SK-N-SH (cell line): ENCODE measurements around the gene ORC1. TPM values are rescaled to one million over a fixed set of nuclear protein-coding genes. Genes with fewer than 3 reads are reported as not detected.

Experiments
- CTCF ChIA-PET: fragments of 300-600, 350-600 bp; formaldehyde crosslinking; extraction: SDS; loops from one replicate; lab custom pipeline; 2021; lab: Yijun Ruan, JAX
- POLR2A ChIA-PET: fragments of 350-600 bp; sonication (Branson Sonifier 250); formaldehyde crosslinking; extraction: SDS; loops from one replicate; lab custom pipeline; 2020; ENCODE audit warnings: antibody characterized with exemption, inconsistent platforms; lab: Yijun Ruan, JAX
- DNase-seq: peaks from one replicate; pipeline ENCODE4 v3.0.0; 2012
- H2AFZ ChIP-seq: fragments of 200-600 bp; sonication (generic); 2 replicates; pipeline ENCODE4 v1.8.1; 2016; ENCODE audit warnings: antibody characterized with exemption, mild to moderate bottlenecking, low read depth
- H3F3A ChIP-seq: fragments of 200-600 bp; sonication (generic); replicated peaks from 2 replicates; pipeline ENCODE3; 2016; ENCODE audit warnings: antibody characterized with exemption, mild to moderate bottlenecking; ENCODE audit not compliant: insufficient read depth
- H3K27ac ChIP-seq, 2 experiments: fragments of 200-500 bp in 1 of 2; fragments of 200-600 bp in 1 of 2; sonication (Bioruptor generic) in 1 of 2; sonication (generic), shearing (Covaris generic) in 1 of 2; 2 replicates each; pipeline versions ENCODE4 v1.5.1 to v1.6.1; 2014 to 2016; ENCODE audit warnings: low read depth in 2 of 2, inconsistent platforms in 1 of 2, low read length in 1 of 2, mild to moderate bottlenecking in 1 of 2, mixed read lengths in 1 of 2
- H3K27me3 ChIP-seq: fragments of 200-600 bp; sonication (generic), shearing (Covaris generic); 2 replicates; pipeline ENCODE4 v1.6.1; 2016; ENCODE audit warnings: mixed run types; ENCODE audit not compliant: insufficient read depth
- H3K36me3 ChIP-seq, 2 experiments: fragments of 200-500 bp in 1 of 2; fragments of 200-600 bp in 1 of 2; sonication (Bioruptor generic) in 1 of 2; sonication (generic) in 1 of 2; replicated peaks in 1 of 2; 2 replicates each; pipeline versions ENCODE3 to v1.5.1; 2014 to 2016; ENCODE audit warnings: low read length in 1 of 2, mild to moderate bottlenecking in 1 of 2; ENCODE audit not compliant: insufficient read depth in 2 of 2, control insufficient read depth in 1 of 2
- H3K4me1 ChIP-seq, 2 experiments: fragments of 200-500 bp in 1 of 2; fragments of 200-600 bp in 1 of 2; sonication (Bioruptor generic) in 1 of 2; sonication (generic), shearing (Covaris generic) in 1 of 2; 2 replicates each; pipeline versions ENCODE4 v1.5.1 to v1.6.1; 2014 to 2016; ENCODE audit warnings: low read depth in 1 of 2, low read length in 1 of 2, mixed run types in 1 of 2; ENCODE audit not compliant: insufficient read depth in 2 of 2, control insufficient read depth in 1 of 2
- H3K4me2 ChIP-seq: fragments of 200-600 bp; sonication (generic), shearing (Covaris generic); 2 replicates; pipeline ENCODE4 v1.6.1; 2017; ENCODE audit warnings: mixed run types
- H3K4me3 ChIP-seq, 2 experiments: fragments of 200-500 bp in 1 of 2; fragments of 200-600 bp in 1 of 2; sonication (Bioruptor generic) in 1 of 2; sonication (generic), shearing (Covaris generic) in 1 of 2; 2 replicates each; pipeline versions ENCODE4 v1.5.1 to v1.8.1; 2014 to 2016; ENCODE audit warnings: low read depth in 2 of 2, inconsistent platforms in 1 of 2, low read length in 1 of 2, mild to moderate bottlenecking in 1 of 2, mixed read lengths in 1 of 2, moderate library complexity in 1 of 2
- H3K79me2 ChIP-seq: fragments of 200-600 bp; sonication (generic); 2 replicates; pipeline ENCODE4 v1.8.1; 2017; ENCODE audit warnings: mild to moderate bottlenecking; ENCODE audit not compliant: insufficient read depth
- H3K9ac ChIP-seq: fragments of 200-600 bp; sonication (generic); 2 replicates; pipeline ENCODE4 v1.6.1; 2017; ENCODE audit warnings: mixed run types
- H3K9me2 ChIP-seq: fragments of 200-600 bp; sonication (generic); 2 replicates; pipeline ENCODE4 v1.6.1; 2017; ENCODE audit warnings: mixed run types
- H3K9me3 ChIP-seq: fragments of 200-600 bp; sonication (generic); 2 replicates; pipeline ENCODE4 v1.6.1; 2017; ENCODE audit warnings: mixed run types, mild to moderate bottlenecking, moderate library complexity
- H4K20me1 ChIP-seq: fragments of 200-600 bp; sonication (generic); 2 replicates; pipeline ENCODE4 v1.6.1; 2017; ENCODE audit warnings: mild to moderate bottlenecking, mixed run types; ENCODE audit not compliant: insufficient read depth
- CHD2 ChIP-seq: fragments of 150-350 bp; IDR thresholded peaks from 2 replicates; pipeline ENCODE4 v1.6.1; 2018; ENCODE audit warnings: low read length; ENCODE audit not compliant: partially characterized antibody
- EZH2phosphoT487 ChIP-seq: fragments of 200-600 bp; sonication (generic); IDR thresholded peaks from 2 replicates; pipeline ENCODE4 v1.6.1; 2017; ENCODE audit warnings: low read depth, mixed run types, mild to moderate bottlenecking, antibody characterized with exemption, moderate library complexity, borderline replicate concordance
- FOSL2 ChIP-seq: IDR thresholded peaks from 2 replicates; pipeline ENCODE4 v1.4.0; 2012; ENCODE audit warnings: low read depth, mild to moderate bottlenecking, moderate library complexity, borderline replicate concordance
- FOXM1 ChIP-seq: IDR thresholded peaks from 2 replicates; pipeline ENCODE4 v1.4.0; 2012; ENCODE audit warnings: low read depth, mild to moderate bottlenecking
- GATA2 ChIP-seq: sonication (generic); formaldehyde crosslinking; IDR thresholded peaks from 2 replicates; pipeline ENCODE4 v1.5.0; 2020; ENCODE audit warnings: mild to moderate bottlenecking, missing genetic modification reagents
- MEF2A ChIP-seq: IDR thresholded peaks from 2 replicates; pipeline ENCODE4 v1.4.0; 2012; ENCODE audit warnings: low read depth, borderline replicate concordance
- MXI1 ChIP-seq: IDR thresholded peaks from 2 replicates; pipeline ENCODE4 v1.6.1; 2012; ENCODE audit warnings: mild to moderate bottlenecking, low read depth, low read length, improper control_type of control experiment
- NRF1 ChIP-seq: IDR thresholded peaks from 2 replicates; pipeline ENCODE4 v1.6.1; 2012; ENCODE audit warnings: low read depth, mild to moderate bottlenecking, low read length
- POLR2AphosphoS5 ChIP-seq: IDR thresholded peaks from 2 replicates; pipeline ENCODE4 v1.6.1; 2012; ENCODE audit warnings: low read depth, low read length
- RCOR1 ChIP-seq: fragments of 150-350 bp; IDR thresholded peaks from 2 replicates; pipeline ENCODE4 v1.6.1; 2017; ENCODE audit warnings: antibody characterized with exemption, low read length
- RFX5 ChIP-seq: IDR thresholded peaks from 2 replicates; pipeline ENCODE4 v1.6.1; 2012; ENCODE audit warnings: mild to moderate bottlenecking, improper control_type of control experiment, low read length
- SIN3A ChIP-seq: IDR thresholded peaks from 2 replicates; pipeline ENCODE4 v1.6.1; 2012; ENCODE audit warnings: low read depth, mild to moderate bottlenecking, low read length, moderate library complexity, borderline replicate concordance
- SMC3 ChIP-seq: IDR thresholded peaks from 2 replicates; pipeline ENCODE4 v1.6.1; 2012; ENCODE audit warnings: low read depth, low read length, improper control_type of control experiment
- YY1 ChIP-seq: IDR thresholded peaks from 2 replicates; pipeline ENCODE4 v1.4.0; 2012; ENCODE audit warnings: low read depth, mild to moderate bottlenecking
- WGBS: methylation state at CpG from one replicate; pipeline ENCODE4 v1.1.6; 2017; ENCODE audit warnings: low lambda C conversion rate; 5-methylcytosine and 5-hydroxymethylcytosine counted together
- polyA plus RNA-seq, 3 experiments: library from polyadenylated mRNA; depleted of rRNA; stranded (reverse); fragments of >200 nt; gene quantifications; 2 replicates each; pipeline ENCODE4 v1.2.3, GENCODE V29; 2012
- TF ChIP-seq, protein P1 (sequence below): IDR thresholded peaks from 2 replicates; pipeline ENCODE4 v1.4.0; 2012; ENCODE audit warnings: low read depth, borderline replicate concordance
- TF ChIP-seq, protein P2 (sequence below): IDR thresholded peaks from 2 replicates; pipeline ENCODE4 v1.6.1; 2012; ENCODE audit warnings: mild to moderate bottlenecking, low read depth, low read length, moderate library complexity
- TF ChIP-seq, protein P3 (sequence below): fragments of 150-350 bp; IDR thresholded peaks from 2 replicates; pipeline ENCODE4 v1.6.1; 2017; ENCODE audit warnings: antibody characterized with exemption, low read length, low read depth, borderline replicate concordance
- TF ChIP-seq, protein P4 (sequence below): IDR thresholded peaks from 2 replicates; pipeline ENCODE4 v1.4.0; 2012; ENCODE audit warnings: low read depth
- TF ChIP-seq, protein P5 (sequence below): fragments of 200-600 bp; sonication (generic); IDR thresholded peaks from 2 replicates; pipeline ENCODE4 v1.6.1; 2017; ENCODE audit warnings: antibody characterized with exemption, mild to moderate bottlenecking, moderate library complexity

ORC1 gene
- polyA plus RNA-seq, 1 of the 3 experiments (the other 2 are of a cell fraction): 5.2 TPM

GRCh38 chr1:52424231-52424636 is 20.0 kb upstream of the ORC1 start (continued):
- TF ChIP-seq SIN3A (no peak), CHD2 (no peak)
- TF ChIP-seq, all 33 proteins: peak for 0

DNA sequence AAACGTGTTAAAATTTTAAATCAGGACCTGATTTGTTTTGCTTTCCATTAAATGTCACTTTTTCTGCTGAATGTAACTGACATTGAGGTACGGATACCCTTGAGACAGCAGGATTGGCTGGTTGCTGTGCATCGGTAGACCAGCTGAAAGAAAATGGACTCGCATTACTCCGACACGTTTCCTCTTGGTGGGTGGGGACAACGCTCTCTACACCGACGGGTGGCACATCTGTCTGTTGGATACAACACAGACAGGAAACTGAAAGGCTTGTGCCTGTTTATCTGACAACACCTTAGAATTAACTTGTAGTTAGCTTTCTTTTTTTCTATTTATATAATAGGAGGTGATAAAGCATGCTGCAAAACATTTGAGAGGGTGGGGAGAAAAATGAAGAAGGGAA is 19.5 kb upstream of the ORC1 start:
- Histone ChIP-seq H3K27ac (no peak overlapping the region; a peak in 1 of 4 replicates), H3K9me2 (no peaks in the 10 kb centered on the region), H3K4me3 (no peak overlapping the region), H3K36me3 (peaks cover 43 to 55% of the 10 kb centered on the region in 2 experiments), H3K27me3 (no peaks in the 10 kb centered on the region), H3K9ac (no peak overlapping the region), H3F3A (peaks cover 17% of the 10 kb centered on the region), H4K20me1 (no peaks in the 10 kb centered on the region), H3K79me2 (no peaks in the 10 kb centered on the region), H3K9me3 (no peaks in the 10 kb centered on the region), H3K4me2 (0 out of 2 replicates have a peak overlapping the region, but pooled peaks have one; percentile 7), H2AFZ (no peak overlapping the region), H3K4me1 (peaks cover 0 to 8% of the 10 kb centered on the region in 2 experiments; a peak in 2 of 4 replicates)
- no peak for DNase-seq
- POLR2A ChIA-PET: no interaction called here
- TF ChIP-seq FOSL2: no peak
- TF ChIP-seq, protein P1, sequence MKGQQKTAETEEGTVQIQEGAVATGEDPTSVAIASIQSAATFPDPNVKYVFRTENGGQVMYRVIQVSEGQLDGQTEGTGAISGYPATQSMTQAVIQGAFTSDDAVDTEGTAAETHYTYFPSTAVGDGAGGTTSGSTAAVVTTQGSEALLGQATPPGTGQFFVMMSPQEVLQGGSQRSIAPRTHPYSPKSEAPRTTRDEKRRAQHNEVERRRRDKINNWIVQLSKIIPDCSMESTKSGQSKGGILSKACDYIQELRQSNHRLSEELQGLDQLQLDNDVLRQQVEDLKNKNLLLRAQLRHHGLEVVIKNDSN: no peak
- TF ChIP-seq SMC3: no peak
- TF ChIP-seq, protein P2, sequence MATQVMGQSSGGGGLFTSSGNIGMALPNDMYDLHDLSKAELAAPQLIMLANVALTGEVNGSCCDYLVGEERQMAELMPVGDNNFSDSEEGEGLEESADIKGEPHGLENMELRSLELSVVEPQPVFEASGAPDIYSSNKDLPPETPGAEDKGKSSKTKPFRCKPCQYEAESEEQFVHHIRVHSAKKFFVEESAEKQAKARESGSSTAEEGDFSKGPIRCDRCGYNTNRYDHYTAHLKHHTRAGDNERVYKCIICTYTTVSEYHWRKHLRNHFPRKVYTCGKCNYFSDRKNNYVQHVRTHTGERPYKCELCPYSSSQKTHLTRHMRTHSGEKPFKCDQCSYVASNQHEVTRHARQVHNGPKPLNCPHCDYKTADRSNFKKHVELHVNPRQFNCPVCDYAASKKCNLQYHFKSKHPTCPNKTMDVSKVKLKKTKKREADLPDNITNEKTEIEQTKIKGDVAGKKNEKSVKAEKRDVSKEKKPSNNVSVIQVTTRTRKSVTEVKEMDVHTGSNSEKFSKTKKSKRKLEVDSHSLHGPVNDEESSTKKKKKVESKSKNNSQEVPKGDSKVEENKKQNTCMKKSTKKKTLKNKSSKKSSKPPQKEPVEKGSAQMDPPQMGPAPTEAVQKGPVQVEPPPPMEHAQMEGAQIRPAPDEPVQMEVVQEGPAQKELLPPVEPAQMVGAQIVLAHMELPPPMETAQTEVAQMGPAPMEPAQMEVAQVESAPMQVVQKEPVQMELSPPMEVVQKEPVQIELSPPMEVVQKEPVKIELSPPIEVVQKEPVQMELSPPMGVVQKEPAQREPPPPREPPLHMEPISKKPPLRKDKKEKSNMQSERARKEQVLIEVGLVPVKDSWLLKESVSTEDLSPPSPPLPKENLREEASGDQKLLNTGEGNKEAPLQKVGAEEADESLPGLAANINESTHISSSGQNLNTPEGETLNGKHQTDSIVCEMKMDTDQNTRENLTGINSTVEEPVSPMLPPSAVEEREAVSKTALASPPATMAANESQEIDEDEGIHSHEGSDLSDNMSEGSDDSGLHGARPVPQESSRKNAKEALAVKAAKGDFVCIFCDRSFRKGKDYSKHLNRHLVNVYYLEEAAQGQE: no peak
- TF ChIP-seq RCOR1: no peak
- TF ChIP-seq RFX5: no peak
- no peak for TF ChIP-seq POLR2AphosphoS5
- TF ChIP-seq SIN3A: no peak
- TF ChIP-seq, protein P3, sequence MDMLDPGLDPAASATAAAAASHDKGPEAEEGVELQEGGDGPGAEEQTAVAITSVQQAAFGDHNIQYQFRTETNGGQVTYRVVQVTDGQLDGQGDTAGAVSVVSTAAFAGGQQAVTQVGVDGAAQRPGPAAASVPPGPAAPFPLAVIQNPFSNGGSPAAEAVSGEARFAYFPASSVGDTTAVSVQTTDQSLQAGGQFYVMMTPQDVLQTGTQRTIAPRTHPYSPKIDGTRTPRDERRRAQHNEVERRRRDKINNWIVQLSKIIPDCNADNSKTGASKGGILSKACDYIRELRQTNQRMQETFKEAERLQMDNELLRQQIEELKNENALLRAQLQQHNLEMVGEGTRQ: no peak
- TF ChIP-seq YY1: no peak
- TF ChIP-seq GATA2 (CRISPR knock-in tag): no peak
- TF ChIP-seq NRF1: no peak
- TF ChIP-seq MXI1: no peak
- no peak for TF ChIP-seq CHD2
- TF ChIP-seq FOXM1: no peak
- TF ChIP-seq, protein P4, sequence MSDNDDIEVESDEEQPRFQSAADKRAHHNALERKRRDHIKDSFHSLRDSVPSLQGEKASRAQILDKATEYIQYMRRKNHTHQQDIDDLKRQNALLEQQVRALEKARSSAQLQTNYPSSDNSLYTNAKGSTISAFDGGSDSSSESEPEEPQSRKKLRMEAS: no peak
- TF ChIP-seq, protein P5, sequence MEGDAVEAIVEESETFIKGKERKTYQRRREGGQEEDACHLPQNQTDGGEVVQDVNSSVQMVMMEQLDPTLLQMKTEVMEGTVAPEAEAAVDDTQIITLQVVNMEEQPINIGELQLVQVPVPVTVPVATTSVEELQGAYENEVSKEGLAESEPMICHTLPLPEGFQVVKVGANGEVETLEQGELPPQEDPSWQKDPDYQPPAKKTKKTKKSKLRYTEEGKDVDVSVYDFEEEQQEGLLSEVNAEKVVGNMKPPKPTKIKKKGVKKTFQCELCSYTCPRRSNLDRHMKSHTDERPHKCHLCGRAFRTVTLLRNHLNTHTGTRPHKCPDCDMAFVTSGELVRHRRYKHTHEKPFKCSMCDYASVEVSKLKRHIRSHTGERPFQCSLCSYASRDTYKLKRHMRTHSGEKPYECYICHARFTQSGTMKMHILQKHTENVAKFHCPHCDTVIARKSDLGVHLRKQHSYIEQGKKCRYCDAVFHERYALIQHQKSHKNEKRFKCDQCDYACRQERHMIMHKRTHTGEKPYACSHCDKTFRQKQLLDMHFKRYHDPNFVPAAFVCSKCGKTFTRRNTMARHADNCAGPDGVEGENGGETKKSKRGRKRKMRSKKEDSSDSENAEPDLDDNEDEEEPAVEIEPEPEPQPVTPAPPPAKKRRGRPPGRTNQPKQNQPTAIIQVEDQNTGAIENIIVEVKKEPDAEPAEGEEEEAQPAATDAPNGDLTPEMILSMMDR: no peak
- no peak for TF ChIP-seq EZH2phosphoT487
- no peak for TF ChIP-seq MEF2A
- 85% methylated on average over 9 of the region's 9 CpGs for WGBS
- CTCF ChIA-PET: interaction anchor here (0.7 to 1.0 kb wide), 3 partner anchors 23 to 262 kb away, joined by 3 read pairs; no protein-coding TSS in a partner anchor
